ENCODE results near the gene TEX14. TPM values are rescaled to one million over a fixed set of nuclear protein-coding genes. Genes with fewer than 3 reads are reported as not detected.

TEX14 gene
- total RNA-seq, 1 experiment from 2014 or later: 0.89 TPM

GRCh38 chr17:58513965-58514769 is 177.7 kb downstream of the TEX14 start, which contains the start of gene MTMR4:
MTMR4 (minus strand) TSS chr17:58514638; CDS start chr17:58514407, 231 bp downstream.
- RAD21 ChIA-PET (ENCODE audit: low non-redundant PET in 1 of 2, low total read pairs in 2 of 2, uncharacterized antibody in 2 of 2, unreplicated experiment in 2 of 2): interaction anchor here in 1 of 2 experiments (0.6 kb wide), 1 partner anchor 208 kb away, joined by 3 read pairs; no protein-coding TSS in a partner anchor
- peak within 1 kb of the TSS; percentile 95 for H3K4me2 ChIP-seq (ENCODE audit: low read length)
- no peaks in the 10 kb centered on the region for H4K20me1 ChIP-seq (ENCODE audit: insufficient read depth)
- H3K9ac ChIP-seq (ENCODE audit: low read length): peak within 1 kb of the TSS; percentile 80
- CTCF ChIA-PET: interaction anchor here (1.2 to 3.0 kb wide), 4 partner anchors 64 to 491 kb away, joined by 4 to 14 read pairs (median 4); no protein-coding TSS in a partner anchor
- POLR2A ChIA-PET: interaction anchor here (0.7 to 3.8 kb wide), 5 partner anchors 12 to 165 kb away, joined by 3 to 42 read pairs (median 4); no protein-coding TSS in a partner anchor
- peak within 1 kb of the TSS; percentile 12 for H2AFZ ChIP-seq (ENCODE audit: low read depth, low read length, poor library complexity, severe bottlenecking)
- H3K9me2 ChIP-seq (ENCODE audit: insufficient read depth): no peaks in the 10 kb centered on the region
- no peaks in the 10 kb centered on the region for H3K9me3 ChIP-seq (ENCODE audit: control insufficient read depth in 1 of 2, insufficient read depth in 1 of 2, low read depth in 1 of 2, low read length in 2 of 2)
- H3K27me3 ChIP-seq (ENCODE audit: insufficient read depth, low read length): no peaks in the 10 kb centered on the region
- H3K79me2 ChIP-seq (ENCODE audit: insufficient read depth, low read length): peaks cover 19% of the 10 kb centered on the region; the same call in 1 of the 2 replicates
- H3K36me3 ChIP-seq (ENCODE audit: control insufficient read depth in 1 of 2, insufficient read depth in 2 of 2, low read length in 2 of 2): peaks cover 22% of the 10 kb centered on the region in 2 experiments; a peak in 3 of 4 replicates
- peak within 1 kb of the TSS; percentile 82 to 90 for H3K4me3 ChIP-seq (replicated peaks in 1 of 2; ENCODE audit: low read depth in 1 of 2, low read length in 2 of 2)
- TSS peak; percentile 24 for BruUV-seq (replicated peaks)
- ATAC-seq (peak; percentile 51), DNase-seq (ENCODE audit: low read depth, low spot score) (peak; percentile 54)
- peaks cover 23 to 35% of the 10 kb centered on the region in 2 experiments for H3K4me1 ChIP-seq (ENCODE audit: control insufficient read depth in 1 of 2, insufficient read depth in 2 of 2, low read length in 2 of 2)
- H3K27ac ChIP-seq (ENCODE audit: low read depth, low read length): peak within 1 kb of the TSS; percentile 83
- intact Hi-C loops (cut with micrococcal nuclease): loop anchor here (10.0 kb wide), 1 partner anchor 591 kb away; the partner anchor contains the start of gene TRIM37
- peak; percentile 81 for TF ChIP-seq POLR2AphosphoS5 (IDR thresholded peaks at IDR 0.05; ENCODE audit: low read depth, low read length)
- TF ChIP-seq ZNF274 (IDR thresholded peaks at IDR 0.05; ENCODE audit: low read depth, low read length): no peak
- no peak for TF ChIP-seq EZH2phosphoT487 (IDR thresholded peaks at IDR 0.05; ENCODE audit: borderline replicate concordance)
- TF ChIP-seq ZFX (IDR thresholded peaks at IDR 0.05): peak; percentile 78
- no peak for TF ChIP-seq JUND (IDR thresholded peaks at IDR 0.05)
- TF ChIP-seq CEBPB (IDR thresholded peaks at IDR 0.05; ENCODE audit: low read depth): no peak
- peak; percentile 86 for TF ChIP-seq POLR2A (IDR thresholded peaks at IDR 0.05; ENCODE audit: borderline replicate concordance, extremely low read depth, insufficient read depth, insufficient read length)
- no peak for TF ChIP-seq SP1 (IDR thresholded peaks at IDR 0.05; ENCODE audit: low read depth)
- TF ChIP-seq RAD21 (IDR thresholded peaks at IDR 0.05; ENCODE audit: low read depth): no peak
- peak; percentile 12 for TF ChIP-seq TCF7L2 (IDR thresholded peaks at IDR 0.05; ENCODE audit: borderline replicate concordance, extremely low read depth, insufficient read depth, insufficient read length)
